EH (cell line): Measurements from ENCODE around the gene BLNK.
"Not testable (repeated sequence)": the region's sequence is repeated elsewhere in the genome, so short reads cannot be mapped to it uniquely, and the experiment has no call there.

Experiments
- DNase-seq: peaks from one replicate; pipeline ENCODE4 v3.0.0-alpha.2; 2015; ENCODE audit warnings: low read depth

Gene BLNK

DNA sequence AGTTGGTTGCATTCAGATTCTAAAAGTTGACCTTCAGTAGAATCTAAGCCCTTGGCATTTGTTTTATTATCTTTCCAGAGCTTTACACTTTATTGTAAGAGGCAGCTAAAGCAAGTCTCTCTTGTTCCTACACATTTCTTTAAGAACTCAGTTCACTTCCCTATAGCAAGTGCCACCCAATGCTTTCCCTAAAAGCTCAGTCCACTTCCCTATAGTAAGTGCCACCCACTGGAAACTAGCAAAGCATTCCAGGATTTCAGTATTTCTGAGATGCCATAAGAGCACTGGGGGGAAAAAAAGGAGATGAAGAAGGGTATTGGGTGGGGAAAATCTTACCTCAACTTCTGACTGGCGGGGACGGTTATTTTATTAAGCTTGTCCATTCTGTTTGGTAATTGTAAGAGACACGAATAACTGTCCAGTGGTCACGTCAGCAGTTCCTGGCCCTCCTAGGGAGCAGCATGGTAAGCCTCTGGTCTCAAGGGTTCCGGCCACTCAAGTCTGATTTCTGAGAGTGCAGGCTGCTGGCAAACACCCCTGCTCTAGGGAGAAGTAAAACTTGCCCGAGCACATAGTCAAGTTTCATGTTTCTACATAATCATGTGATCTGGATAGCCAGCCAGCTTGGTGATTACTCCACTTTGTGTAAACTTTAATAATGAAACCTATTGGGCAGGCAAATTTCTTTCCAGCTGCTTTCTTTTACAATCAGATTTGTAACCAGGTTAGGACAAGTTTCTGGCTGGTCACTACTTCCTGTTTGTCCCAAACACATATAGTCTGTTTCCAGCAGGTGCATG lies at the start of gene BLNK:
Gene BLNK, minus strand, starts transcription at position 554 of the 800 bp plus-strand sequence. Its CDS starts 171 bp downstream, at position 383.
- peak; percentile 6 for DNase-seq

DNA sequence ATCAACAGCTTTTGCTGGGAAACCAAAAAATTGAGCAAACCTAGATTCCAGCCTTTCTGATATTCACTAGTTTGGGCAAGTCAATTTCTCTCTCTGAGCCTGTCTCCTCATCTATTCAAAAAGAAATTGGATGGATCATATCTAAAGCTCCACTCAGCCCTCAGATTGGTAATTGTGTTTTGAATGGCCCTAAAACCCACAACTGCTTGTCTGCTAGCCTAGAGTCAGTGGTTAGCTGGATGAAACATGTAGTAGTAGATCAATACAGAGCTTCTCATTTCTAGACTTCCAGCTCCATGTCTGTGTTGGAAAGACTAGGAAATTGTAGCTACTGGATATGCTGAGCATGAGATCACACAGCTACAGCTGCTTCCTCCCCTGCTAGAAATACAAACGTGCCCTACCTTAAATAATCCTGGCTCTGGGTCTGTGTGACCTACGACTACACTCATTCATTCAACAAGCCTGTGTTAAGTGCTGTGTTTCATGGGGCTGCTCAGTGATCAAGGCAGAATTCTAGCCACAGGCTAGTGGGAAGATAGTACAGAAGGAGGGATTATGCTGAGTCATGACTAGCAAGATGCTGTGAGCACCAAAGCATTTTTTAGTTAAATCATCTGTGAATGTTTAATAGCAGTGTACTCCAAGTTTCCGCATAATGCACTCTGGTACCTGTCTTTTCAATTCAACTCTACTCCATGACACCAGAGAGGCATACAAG lies 48.5 kb upstream of the BLNK start:
- DNase-seq, result peak; percentile 9

DNA sequence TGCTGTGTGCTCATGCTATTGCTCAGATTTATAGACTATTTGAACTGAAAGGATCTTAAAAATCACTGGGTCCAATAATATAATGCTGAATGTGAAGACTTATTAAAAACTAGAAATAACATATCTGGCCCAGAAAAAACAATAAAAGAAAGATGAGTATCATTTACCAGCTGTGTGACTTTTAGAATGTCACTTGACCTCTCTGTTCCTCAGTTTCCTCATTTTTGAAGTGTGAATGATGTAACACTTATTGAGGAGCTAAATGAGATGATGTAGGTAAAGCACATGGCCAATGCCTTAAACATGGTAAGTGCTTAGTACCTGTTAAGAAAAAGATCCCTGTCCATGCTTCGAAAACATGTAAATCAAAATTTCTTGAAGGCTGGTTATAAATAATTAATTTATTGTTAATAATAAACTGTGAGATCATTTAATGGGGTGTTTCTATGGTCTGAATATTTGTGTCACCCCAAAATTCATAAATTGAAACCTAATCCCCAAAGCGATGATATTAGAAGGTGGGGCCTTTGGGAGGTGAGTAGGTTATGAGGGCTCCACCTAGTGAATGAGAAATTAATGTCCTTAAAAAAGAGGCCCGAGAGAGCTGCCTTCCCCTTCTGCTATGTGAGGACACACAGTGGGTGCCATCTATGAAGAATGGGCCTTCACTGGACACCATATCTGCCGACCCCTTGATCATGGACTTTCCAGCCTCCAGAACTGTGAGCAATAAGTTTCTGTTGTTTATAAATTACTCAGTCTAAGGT lies 45.9 kb upstream of the BLNK start:
- DNase-seq, result no peak

DNA sequence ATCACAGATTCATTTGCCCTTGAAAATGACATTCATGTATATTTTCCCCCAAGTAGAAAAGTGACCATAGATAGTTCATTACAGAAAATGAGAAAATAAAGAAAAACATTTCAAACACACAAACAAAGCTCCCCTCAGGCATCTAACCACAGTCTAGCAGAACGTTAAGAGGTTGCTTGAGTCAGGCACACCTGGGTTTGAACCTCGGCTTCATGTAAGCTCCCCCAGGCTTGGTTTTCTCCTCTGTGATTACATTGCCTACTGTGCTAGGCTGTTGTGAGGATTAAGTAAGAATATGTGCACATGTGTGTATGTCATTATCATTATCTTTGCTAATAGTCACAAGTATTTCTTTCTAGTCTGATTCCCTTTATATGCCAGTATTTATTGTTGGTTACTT lies 42.0 kb upstream of the BLNK start:
- DNase-seq, result no peak

DNA sequence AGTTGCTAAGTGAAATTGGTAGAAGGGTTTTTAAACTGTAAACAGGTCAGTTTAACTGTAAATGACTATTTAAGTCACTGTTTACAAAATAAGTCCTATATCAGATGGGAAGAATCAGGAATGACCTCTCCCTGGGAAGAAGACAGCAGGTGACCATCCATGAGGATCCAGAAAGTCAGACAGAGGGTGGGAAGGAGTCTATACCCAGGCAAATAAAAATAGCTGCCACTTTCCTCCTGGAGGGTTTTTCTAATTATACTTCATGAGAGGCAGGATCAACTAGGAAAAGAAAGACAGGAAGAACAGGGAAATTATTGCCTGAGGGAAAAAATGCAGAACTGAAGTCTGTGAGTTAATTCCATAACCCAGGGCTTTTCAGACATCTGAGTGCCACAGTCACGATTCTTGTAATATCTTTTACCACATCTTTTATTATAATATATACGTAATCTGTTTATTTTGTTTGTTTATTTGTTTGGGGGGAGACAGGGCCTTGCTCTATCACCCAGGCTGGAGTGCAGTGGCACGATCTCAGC lies 39.9 kb upstream of the BLNK start:
- no peak for DNase-seq

DNA sequence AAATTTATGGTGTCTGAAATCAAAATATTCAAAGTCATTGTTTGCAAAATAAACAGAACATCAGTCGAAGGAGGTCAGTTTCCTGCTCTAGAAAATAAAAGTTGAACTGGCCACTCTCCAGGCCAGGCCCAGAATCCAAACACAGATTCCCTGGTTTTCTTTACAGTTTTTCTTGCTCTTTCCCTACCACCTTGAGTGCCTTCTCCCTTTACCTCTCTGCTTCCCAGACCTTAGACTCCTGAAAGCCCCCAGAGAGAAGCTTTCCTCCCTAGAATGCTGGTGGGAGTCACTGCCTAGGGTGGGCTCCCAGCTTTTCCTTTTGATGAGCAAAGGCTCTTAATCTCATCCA lies 38.9 kb upstream of the BLNK start:
- DNase-seq, result no peak

DNA sequence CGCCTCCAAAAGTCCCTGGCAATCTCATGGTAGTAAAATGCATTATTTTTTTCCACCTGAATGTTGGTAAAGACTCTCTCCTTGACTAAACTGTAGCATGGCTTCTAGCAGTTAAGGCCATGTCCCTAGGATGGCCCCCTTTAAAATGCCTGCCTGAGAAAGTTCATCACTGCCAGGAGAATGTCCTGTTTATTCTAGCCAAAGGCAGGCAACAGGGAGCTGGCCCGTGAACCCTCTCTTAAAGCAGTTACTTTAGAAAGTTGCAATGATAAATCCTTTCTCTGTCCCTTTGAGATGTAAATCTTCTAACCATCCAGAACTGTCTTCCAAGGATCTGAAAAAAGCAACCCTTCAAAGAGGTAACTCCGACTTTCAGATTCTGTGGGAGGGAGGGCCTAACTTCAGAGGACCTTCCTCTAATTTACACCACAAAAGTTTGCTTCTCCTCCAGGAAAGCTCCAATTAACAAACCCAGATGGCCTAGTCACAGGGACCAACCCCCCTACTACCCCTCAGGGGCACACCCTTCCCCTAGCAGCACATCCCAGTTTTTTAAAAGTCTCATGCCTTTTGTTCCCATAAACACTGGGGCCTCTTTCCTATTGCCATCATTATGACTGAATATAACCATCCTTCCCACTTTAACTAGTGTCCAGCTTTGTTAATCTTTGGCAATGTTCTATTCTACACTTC lies 38.4 kb upstream of the BLNK start:
- no peak for DNase-seq

DNA sequence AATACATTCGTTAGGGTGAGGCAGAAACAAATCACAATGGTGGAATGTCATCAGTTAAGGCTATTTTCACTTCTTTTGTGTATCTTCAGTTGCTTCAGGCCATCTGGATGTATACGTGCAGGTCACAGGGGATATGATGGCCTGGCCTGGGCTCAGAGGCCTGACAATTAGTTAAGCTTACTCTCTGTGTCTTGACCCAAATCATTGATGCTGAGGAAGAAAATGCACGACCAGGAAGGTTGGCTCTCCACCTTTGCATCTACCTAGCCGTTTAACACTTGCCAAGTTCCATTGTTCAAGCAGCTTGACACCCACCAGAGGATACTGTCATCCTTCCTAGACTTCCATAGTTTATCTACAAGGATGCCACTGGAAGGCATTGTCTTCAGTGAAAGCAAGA lies 37.5 kb upstream of the BLNK start:
- not testable (repeated sequence) for DNase-seq

DNA sequence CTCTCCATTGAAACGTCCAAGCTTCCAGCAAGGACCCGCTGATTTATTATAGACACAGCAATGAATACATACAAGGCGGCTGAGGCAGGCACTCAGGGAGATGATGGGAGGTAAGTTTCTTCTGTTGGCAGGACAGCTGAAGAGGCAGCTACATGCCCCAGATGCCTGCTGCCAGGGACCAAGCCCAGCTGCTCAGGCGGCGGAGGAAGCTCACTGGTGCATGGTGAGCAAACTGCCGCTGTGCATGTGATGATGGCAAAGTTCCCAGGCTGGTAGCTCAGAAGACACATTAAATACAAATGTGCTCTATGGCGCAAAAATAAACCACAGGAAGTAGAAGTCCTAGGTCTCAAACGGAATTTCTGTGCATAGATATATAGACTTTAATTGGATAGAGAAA lies 35.1 kb upstream of the BLNK start:
- DNase-seq, result no peak

DNA sequence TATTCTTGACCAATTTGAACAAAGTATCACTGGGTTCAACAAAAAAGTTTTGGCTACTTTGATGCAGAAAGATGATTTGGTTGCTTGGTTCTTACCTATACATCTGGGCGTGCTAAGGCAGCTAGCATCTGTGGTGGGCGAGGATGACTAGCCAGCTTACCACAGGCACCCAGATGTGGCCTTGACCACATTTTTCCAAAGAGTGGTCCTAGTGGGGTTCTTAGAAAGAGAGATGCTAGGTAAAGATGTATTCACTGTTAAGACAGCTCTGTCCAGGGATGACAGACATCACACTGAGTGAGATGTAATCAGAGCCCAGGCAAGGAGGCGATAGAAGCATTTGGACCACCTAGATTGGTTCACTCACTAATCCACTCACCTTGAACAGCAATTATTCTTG lies 33.6 kb upstream of the BLNK start:
- DNase-seq, result no peak

DNA sequence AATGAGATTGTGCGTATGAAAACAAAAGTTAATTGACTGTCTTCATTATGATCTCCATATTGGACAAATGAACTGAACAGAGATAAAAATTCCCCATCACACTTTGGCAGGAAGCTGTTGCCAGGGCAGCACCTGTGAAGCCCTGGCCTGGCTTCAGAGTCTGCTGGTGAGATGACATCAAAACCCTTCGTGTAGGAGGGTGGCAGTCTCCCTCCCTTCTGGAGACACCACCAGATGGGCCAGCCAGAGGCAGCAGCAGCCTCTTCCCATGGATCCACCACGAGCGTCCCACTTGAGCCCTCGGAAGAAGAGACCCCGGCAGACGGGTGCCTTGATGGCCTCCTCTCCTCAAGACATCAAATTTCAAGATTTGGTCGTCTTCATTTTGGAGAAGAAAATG lies 32.9 kb upstream of the BLNK start, which contains the start of gene DNTT:
Gene DNTT, plus strand, starts transcription at position 205 of the 400 bp plus-strand sequence. Its CDS starts 64 bp downstream, at position 269.
- DNase-seq, result no peak

DNA sequence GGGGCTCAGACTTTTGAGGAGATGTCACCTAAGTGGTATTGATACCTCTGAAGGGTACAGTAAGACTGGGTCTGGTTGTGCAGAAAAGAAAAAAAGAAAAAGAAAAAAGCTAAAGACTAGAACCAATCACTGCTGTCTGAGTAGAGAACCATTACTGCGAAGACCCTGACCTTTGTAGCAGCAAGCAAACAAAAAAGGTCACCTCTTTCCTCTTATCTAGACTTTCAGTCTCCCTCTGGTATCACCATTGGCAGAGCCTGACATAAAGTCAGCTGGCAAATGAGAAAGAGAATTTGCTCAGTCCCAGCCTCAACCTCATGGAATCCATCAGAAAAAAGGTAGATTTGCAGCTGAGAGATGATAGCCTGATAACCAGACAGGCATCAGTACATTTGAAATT lies 30.2 kb upstream of the BLNK start:
- DNase-seq, result no peak

DNA sequence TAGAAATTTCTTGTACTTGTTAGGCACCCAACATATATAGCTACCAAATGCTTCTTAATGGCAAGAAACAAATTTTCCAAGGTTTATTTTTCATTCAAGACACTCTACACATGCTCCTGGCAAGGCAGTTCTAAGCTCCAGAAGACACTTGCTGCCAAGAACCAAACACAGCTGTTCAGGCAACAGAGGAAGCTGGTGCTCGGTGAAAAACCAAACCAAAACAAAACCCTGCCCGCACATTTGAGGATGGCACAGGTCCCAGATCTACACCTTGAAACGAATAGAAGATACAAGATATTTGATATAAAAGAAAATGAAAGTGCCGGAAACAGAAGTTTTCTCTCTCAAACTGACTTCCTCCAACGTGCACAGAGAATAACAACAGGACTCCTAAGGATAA lies 28.0 kb upstream of the BLNK start:
- no peak for DNase-seq

DNA sequence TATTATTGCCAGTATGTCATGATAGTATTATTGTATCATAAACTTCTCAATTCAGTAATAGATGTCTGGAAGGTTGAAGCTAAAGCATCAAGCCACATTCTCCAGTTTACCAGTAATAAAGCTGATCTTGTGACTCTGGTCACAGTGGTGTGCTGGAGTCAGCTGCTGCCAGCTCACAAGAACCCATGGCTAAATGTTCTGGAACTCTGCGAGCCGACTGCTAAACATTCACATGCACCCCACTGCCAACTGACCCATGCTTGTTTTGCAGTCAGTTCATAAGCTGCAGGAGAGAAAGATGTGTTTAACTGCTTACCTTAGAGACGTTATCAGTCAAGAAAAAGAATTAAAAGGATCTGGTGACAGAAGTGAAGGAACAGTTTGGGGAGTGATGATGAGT lies 27.0 kb upstream of the BLNK start:
- no peak for DNase-seq

DNA sequence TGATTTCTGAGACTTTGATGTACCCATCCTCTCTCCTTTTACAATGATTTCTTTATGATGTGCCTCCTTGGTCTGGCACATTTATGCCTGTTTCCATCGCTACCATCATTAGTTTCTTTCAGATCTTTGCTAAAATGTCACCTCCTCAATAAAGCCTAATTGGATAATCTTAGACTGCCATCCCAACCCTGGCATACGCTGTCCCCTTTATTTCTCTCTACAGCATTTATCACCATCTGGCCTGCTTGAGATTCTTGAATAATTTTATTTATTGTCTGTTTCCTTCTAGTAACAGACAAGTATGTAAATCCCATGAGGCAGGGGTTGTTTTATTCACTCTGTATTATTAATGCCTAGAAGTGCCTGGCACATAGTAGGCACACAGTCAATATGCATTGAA lies 26.1 kb upstream of the BLNK start:
- no peak for DNase-seq

DNA sequence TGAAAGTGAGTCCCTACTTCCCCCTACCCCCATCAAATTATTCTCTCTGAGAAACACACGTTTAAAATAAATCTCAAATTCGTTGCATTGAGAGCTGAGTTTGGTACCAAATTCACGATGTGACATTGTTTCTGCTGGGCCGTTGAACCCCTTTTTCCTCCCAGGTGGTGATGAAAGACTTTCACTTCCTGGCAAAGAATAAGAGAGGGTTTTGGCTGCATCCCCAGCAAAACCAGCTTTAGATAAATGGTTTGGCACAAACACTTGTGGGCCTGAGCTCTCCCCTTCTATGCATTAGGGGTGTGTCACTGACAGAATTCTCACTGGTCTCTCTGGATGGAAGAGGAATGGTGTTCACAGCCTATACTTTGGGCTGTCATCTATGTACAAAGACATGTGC lies 24.1 kb upstream of the BLNK start:
- no peak for DNase-seq

DNA sequence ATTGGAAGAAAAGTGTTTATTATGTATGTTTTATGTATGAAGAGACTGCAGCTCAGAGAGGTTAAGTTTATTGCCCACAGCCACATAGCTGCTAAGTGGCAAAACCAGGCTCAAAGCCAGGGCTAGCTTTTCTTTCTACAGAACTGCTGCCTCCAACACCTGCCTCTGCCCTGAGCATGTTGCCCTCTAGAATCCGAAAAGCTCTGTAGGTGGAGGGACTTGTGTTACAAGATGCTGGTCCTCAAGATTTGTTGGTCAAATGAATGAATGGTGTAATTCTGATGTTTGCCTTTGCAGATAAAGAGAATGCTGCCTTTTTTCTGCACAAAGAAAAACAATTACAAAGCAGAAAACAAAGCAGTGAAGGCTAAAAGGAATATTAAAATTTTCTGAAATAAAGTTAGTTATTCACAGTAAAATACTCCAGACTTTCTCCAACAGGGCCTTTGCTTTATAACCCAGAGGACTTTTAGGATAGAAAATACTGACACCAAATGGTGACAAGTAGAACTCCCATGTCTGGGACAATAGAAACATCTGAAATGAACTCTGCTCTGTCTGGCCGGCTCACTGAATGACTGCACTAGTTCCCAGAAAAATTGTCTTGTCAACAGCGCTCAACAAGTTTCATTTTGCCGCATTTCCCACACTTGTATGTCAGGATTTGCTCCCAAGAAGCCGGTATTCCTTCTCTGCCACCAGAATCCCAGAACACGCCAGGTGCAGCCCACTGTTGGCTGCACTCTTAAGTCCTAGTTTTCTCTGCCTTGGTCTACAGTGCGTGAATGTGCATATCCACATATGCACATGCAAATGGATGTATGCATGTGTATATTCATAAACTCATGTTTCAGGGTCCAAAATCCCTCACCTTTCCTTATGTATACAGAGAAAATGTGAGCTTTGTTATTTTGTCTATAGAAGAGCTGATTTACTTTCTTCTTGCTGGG lies 21.9 kb upstream of the BLNK start:
- peak; percentile 46 for DNase-seq

DNA sequence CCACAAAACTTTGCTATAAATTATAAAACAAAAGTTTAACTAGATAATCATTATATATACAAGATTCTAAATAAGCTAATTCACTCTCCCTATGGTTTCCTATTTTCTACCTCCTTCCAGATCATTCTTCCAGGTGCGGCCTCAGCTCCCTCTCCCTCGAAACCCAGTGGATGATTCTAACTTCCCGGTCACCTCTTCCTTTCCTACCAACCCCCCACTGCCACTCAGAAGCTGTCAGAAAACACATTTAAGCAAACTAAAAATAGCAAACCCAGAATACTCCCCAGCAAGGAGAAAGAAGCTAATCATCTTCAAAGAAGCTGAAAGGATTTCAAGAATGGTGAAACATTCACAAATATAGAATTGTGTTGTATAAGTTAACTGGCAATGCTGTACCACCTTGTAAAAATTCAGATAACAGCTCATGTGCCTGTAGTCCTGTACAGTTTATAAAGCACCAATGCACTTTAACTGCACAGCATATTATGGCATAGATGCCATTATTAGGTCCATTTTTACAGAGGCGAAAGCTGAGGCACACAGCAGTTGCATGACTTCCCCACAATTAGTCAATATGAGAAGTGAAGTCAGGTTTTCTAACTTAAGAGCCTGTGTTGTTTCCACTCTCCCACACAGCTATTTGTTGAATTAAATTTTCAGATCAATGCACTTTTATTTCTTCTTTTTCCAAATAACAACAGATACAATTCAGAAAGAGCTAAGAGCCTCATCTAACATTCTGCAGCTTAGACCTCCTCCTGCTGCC lies 19.2 kb upstream of the BLNK start:
- no peak for DNase-seq

DNA sequence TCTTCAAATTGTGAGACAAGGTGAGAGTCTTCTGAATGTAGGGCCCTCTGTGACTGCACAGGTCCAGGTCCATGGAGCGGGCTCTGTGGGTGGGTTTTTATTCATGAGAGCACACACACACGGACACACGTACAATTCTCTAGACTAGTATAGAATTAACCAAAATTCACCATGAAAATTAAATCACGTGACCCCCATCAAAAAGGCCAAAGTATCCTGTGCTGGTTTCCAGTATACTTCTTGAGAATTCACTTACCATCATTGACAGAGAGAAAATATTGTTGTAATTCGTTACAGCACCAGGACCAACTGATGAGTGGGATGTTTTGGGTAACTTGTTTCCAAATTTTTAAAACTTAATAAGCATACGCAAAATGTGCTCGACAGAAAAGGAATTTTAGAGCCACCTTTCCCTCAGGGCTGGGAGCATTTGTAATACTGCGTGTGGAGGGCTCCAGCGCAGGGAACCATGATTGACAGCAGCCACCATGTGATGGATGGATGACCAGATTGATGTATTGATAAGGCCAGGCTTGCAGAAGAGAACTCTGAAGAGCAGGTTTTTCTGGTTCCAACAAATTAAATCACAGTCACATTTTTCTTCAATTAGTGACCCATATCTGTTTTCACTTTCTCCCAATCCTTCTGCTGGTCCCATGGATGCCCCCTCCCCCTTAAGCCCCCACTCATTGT lies 18.0 kb upstream of the BLNK start:
- no peak for DNase-seq
